ENCODE measurements around the gene ITPRIPL2. TPM values are rescaled to one million over a fixed set of nuclear protein-coding genes. Genes with fewer than 3 reads are reported as not detected.

The ITPRIPL2 gene
- total and polyA plus RNA-seq, 2 of the 4 experiments (the other 2 are of a cell fraction) = 9.2 to 11.1 TPM

DNA sequence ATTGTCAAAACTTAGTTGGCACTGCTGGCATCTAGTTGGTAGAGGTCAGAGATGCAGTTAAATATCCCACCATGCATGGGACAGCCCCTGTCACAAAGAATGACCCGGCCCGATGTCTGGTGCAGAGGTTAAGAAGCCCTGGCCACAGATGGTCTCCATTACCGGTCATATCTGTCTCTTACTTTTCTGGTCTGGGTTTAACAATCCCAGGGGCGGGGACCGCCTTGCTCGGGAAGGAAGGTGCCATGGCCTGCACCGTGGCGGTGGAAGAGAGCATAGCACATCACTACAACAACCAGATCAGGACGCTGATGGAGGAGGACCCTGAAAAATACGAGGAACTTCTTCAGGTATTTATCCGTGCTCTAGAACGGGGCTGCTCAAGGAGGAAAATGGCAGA is 38.3 kb upstream of the ITPRIPL2 start:
- peaks cover 2% of the 10 kb centered on the region; the same call in 1 of the 2 replicates for H3K4me1 ChIP-seq (ENCODE audit: control insufficient read depth, insufficient read depth, low read length)
- no peaks in the 10 kb centered on the region for H3K9me1 ChIP-seq (ENCODE audit: insufficient read depth, low read length)
- TF ChIP-seq NFE2L2 (IDR thresholded peaks at IDR 0.05; ENCODE audit: low read depth, low read length) (no peak), RCOR1 (IDR thresholded peaks at IDR 0.05; ENCODE audit: insufficient replicate concordance, low read length) (no peak), CEBPB (IDR thresholded peaks at IDR 0.05; ENCODE audit: low read depth, low read length) (no peak), FOS (IDR thresholded peaks at IDR 0.05; ENCODE audit: low read depth, low read length) (no peak), RAD21 (IDR thresholded peaks at IDR 0.05; ENCODE audit: low read length) (no peak), SMC3 (IDR thresholded peaks at IDR 0.05; ENCODE audit: low read depth, low read length) (no peak), RFX5 (IDR thresholded peaks at IDR 0.05; ENCODE audit: low read depth, low read length) (no peak), MXI1 (IDR thresholded peaks at IDR 0.05; ENCODE audit: borderline replicate concordance, low read depth, low read length) (no peak), MAZ (IDR thresholded peaks at IDR 0.05; ENCODE audit: borderline replicate concordance, low read depth, low read length) (no peak)
- TF ChIP-seq, protein P1, sequence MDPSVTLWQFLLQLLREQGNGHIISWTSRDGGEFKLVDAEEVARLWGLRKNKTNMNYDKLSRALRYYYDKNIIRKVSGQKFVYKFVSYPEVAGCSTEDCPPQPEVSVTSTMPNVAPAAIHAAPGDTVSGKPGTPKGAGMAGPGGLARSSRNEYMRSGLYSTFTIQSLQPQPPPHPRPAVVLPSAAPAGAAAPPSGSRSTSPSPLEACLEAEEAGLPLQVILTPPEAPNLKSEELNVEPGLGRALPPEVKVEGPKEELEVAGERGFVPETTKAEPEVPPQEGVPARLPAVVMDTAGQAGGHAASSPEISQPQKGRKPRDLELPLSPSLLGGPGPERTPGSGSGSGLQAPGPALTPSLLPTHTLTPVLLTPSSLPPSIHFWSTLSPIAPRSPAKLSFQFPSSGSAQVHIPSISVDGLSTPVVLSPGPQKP (IDR thresholded peaks at IDR 0.05; ENCODE audit: borderline replicate concordance, low read depth, low read length) = no peak
- TF ChIP-seq, protein P2, sequence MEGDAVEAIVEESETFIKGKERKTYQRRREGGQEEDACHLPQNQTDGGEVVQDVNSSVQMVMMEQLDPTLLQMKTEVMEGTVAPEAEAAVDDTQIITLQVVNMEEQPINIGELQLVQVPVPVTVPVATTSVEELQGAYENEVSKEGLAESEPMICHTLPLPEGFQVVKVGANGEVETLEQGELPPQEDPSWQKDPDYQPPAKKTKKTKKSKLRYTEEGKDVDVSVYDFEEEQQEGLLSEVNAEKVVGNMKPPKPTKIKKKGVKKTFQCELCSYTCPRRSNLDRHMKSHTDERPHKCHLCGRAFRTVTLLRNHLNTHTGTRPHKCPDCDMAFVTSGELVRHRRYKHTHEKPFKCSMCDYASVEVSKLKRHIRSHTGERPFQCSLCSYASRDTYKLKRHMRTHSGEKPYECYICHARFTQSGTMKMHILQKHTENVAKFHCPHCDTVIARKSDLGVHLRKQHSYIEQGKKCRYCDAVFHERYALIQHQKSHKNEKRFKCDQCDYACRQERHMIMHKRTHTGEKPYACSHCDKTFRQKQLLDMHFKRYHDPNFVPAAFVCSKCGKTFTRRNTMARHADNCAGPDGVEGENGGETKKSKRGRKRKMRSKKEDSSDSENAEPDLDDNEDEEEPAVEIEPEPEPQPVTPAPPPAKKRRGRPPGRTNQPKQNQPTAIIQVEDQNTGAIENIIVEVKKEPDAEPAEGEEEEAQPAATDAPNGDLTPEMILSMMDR (conservative IDR thresholded peaks at IDR 0.05; ENCODE audit: low read depth, low read length) = no peak
- TF ChIP-seq, protein P3, sequence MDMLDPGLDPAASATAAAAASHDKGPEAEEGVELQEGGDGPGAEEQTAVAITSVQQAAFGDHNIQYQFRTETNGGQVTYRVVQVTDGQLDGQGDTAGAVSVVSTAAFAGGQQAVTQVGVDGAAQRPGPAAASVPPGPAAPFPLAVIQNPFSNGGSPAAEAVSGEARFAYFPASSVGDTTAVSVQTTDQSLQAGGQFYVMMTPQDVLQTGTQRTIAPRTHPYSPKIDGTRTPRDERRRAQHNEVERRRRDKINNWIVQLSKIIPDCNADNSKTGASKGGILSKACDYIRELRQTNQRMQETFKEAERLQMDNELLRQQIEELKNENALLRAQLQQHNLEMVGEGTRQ (IDR thresholded peaks at IDR 0.05; ENCODE audit: low read depth, low read length) = no peak
- no peak overlapping the region for H3K18ac ChIP-seq (ENCODE audit: low read depth, low read length)
- intact Hi-C loops (cut with micrococcal nuclease) = no loop called here
- ChIA-PET POLR2A (ENCODE audit: unreplicated experiment) (no interaction called here), CTCF (interaction anchor here (2.2 kb wide), 1 partner anchor 92 kb away, joined by 8 read pairs; the partner anchor contains the start of gene TMC7)
- H3K36me3 ChIP-seq (ENCODE audit: control insufficient read depth, insufficient read depth, low read length) = peaks cover 15% of the 10 kb centered on the region
- no peak overlapping the region for H3K4ac ChIP-seq (ENCODE audit: low read depth, low read length)
- no peak overlapping the region for H3K14ac ChIP-seq (replicated peaks; ENCODE audit: low read depth, low read length)
- no peaks in the 10 kb centered on the region for H4K20me1 ChIP-seq (ENCODE audit: insufficient read depth, low read length)
- no peak overlapping the region for H3K56ac ChIP-seq (ENCODE audit: extremely low read depth, insufficient read depth, low read length)
- no peaks in the 10 kb centered on the region for H3K9me3 ChIP-seq (ENCODE audit: control insufficient read depth, insufficient read depth, low read length)
- H4K91ac ChIP-seq (ENCODE audit: insufficient read depth, low read depth, low read length) = no peak overlapping the region
- H2AK5ac ChIP-seq (ENCODE audit: low read depth, low read length) = no peak overlapping the region
- no peak overlapping the region for H3K23ac ChIP-seq (ENCODE audit: low read depth, low read length)
- no peak overlapping the region for H4K8ac ChIP-seq (ENCODE audit: low read depth in 2 of 2, low read length in 2 of 2)
- no peak for ATAC-seq (ENCODE audit: low read depth)
- H3K27me3 ChIP-seq (ENCODE audit: control insufficient read depth, insufficient read depth, low read length) = no peaks in the 10 kb centered on the region
- H2AFZ ChIP-seq (replicated peaks; ENCODE audit: low read length, poor library complexity) = no peak overlapping the region
- in situ Hi-C loops (cut with MboI; ENCODE audit: low sequenced_read_pairs) = no loop called here
- dilution Hi-C loops (cut with HindIII; ENCODE audit: low sequenced_read_pairs, unreplicated experiment) = no loop called here
- no peak overlapping the region for H2BK5ac ChIP-seq (ENCODE audit: low read depth, low read length, poor library complexity, severe bottlenecking)
- no TSS peak for BruUV-seq (replicated peaks)
- H3K79me1 ChIP-seq (ENCODE audit: low read depth in 1 of 2, low read length in 2 of 2) = no peaks in the 10 kb centered on the region; a peak in 1 of 4 replicates
- H3K27ac ChIP-seq (ENCODE audit: insufficient read depth, low read length) = no peak overlapping the region
- H3K4me3 ChIP-seq (ENCODE audit: insufficient read depth, low read depth, low read length) = no peak overlapping the region
- H2BK15ac ChIP-seq (ENCODE audit: low read depth, low read length) = no peak overlapping the region
- no peak for DNase-seq
- no peak overlapping the region for H4K5ac ChIP-seq (ENCODE audit: low read depth, low read length)
- WGBS, 2 experiments (ENCODE audit: extremely low coverage in 2 of 2, insufficient read length in 1 of 2) = 97% methylated on average over 5 of the region's 12 CpGs; no CpG with 5 or more reads in 1 of the 2 experiments
- no peak overlapping the region for H2AK9ac ChIP-seq (replicated peaks; ENCODE audit: low read depth, low read length, poor library complexity)
- H2BK20ac ChIP-seq (ENCODE audit: low read depth, low read length) = no peak overlapping the region
- H3K9ac ChIP-seq (ENCODE audit: low read depth, low read length) = no peak overlapping the region
- H3K4me2 ChIP-seq (ENCODE audit: low read depth, low read length) = no peak overlapping the region
- no peak overlapping the region for H2BK120ac ChIP-seq (ENCODE audit: low read depth, low read length)
